Measurements from ENCODE around the gene CCND1. TPM values are rescaled to one million over a fixed set of nuclear protein-coding genes. Genes with fewer than 3 reads are reported as not detected.

Gene CCND1
- total and polyA plus RNA-seq, 4 experiments from 2014 or later, result 1.00 to 1.8 (median 1.6) TPM

DNA sequence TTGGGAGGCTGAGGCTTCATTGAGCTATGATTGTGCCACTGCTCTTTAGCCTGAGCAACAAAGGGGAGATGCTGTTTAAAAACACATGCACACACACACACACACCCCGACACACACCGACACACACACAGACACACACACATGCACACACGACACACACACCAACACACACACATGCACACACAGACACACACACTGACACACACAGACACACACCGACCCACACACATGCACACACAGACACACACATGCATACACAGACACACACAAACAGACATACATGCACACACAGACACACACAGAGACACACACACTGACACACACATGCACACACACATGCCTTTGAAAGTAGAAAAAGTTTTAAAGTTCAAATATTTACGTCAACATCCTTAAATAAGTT, 39.7 kb downstream of the CCND1 start:
- Histone ChIP-seq H3K9me3 (ENCODE audit: control insufficient read depth in 1 of 2, low read length in 2 of 2) (no peaks in the 10 kb centered on the region), H3K27me3 (ENCODE audit: insufficient read depth, low read length) (no peaks in the 10 kb centered on the region), H3K4me1 (ENCODE audit: insufficient read depth, low read length) (peaks cover 6% of the 10 kb centered on the region), H3K27ac (ENCODE audit: low read depth, low read length) (no peak overlapping the region), H3K36me3 (ENCODE audit: insufficient read depth, low read length) (no peaks in the 10 kb centered on the region), H3K4me3 (ENCODE audit: low read length in 2 of 2) (no peak overlapping the region)
- no peak overlapping the region for H3K4me3 Mint-ChIP-seq
- no peaks in the 10 kb centered on the region for H3K36me3 Mint-ChIP-seq
- POLR2A ChIA-PET (ENCODE audit: partially characterized antibody), result no interaction called here
- no peak overlapping the region for H3K27ac Mint-ChIP-seq
- intact Hi-C loops (cut with micrococcal nuclease), result no loop called here
- DNase-seq, result no peak
- peaks cover 2 to 4% (median 3%) of the 10 kb centered on the region in 4 donors for H3K4me1 Mint-ChIP-seq
- CTCF ChIA-PET (ENCODE audit: partially characterized antibody), result interaction anchor here (2.1 kb wide), 1 partner anchor 10 kb away, joined by 7 read pairs; no protein-coding TSS in a partner anchor
- H3K27me3 Mint-ChIP-seq, result peaks cover 0 to 1% of the 10 kb centered on the region in 2 donors
- H3K9me3 Mint-ChIP-seq, result no peaks in the 10 kb centered on the region

DNA sequence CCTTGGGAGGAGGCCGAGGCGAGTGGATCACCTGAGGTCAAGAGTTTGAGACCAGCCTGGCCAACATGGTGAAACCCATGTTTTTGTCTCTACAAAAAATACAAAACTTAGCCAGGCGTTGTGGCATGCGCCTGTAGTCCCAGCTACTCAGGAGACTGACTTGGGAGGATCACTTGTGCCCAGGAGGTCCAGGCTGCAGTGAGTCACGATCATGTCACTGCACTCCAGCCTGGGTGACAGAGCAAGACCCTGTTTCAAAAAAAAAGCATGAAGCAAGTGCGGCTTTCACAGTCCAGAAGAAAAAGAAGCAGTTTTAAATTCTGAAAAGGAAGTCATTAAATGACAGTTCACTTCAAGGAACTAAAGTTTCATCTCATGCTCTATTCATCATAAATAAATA, 41.3 kb downstream of the CCND1 start:
- POLR2A ChIA-PET (ENCODE audit: partially characterized antibody), result no interaction called here
- peak overlapping the region in 1 of 7 donors; percentile 47 for H3K27ac Mint-ChIP-seq

DNA sequence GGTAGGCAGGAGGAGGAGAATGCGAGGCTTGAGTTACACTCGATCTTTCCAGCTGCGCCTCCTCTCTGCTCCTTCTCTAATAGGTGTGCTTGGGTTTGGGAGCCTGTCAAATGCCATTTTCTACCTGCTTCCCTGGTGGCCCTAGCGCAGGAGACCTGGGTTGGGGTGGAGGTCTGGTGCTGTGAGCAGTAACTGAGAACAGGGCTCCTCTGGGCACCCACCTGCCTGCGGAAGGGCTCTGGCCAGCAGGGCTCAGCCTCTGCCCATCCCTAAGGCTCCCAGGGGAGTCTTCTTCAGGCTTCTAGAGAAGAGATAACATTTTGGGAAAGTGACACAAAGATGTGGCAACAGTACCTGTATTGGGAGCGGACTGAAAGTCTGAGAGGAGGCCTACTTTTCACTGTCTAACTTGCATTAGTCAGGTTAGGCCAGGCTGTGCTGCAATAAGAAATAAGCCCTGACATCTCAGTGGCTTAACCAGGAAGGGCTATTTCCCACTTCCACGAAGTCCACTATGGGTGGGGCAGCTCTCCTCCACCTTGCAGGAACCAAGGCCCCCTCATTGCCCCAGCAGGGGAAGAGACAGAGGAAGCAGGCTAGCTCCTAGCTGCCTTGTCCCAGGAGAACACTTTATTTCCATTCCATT, 41.8 kb downstream of the CCND1 start:
- no peaks in the 10 kb centered on the region for H3K36me3 ChIP-seq (ENCODE audit: insufficient read depth, low read length)
- H3K27ac ChIP-seq (ENCODE audit: low read depth, low read length), result no peak overlapping the region
- H3K4me3 ChIP-seq (ENCODE audit: low read length in 2 of 2), result no peak overlapping the region
- Mint-ChIP-seq H3K4me1 (peaks cover 2 to 7% (median 4%) of the 10 kb centered on the region in 4 donors), H3K27me3 (peaks cover 3% of the 10 kb centered on the region in 2 donors), H3K9me3 (no peaks in the 10 kb centered on the region), H3K4me3 (no peak overlapping the region), H3K27ac (no peak overlapping the region), H3K36me3 (no peaks in the 10 kb centered on the region)
- no peaks in the 10 kb centered on the region for H3K9me3 ChIP-seq (ENCODE audit: control insufficient read depth in 1 of 2, low read length in 2 of 2)
- ChIA-PET POLR2A (ENCODE audit: partially characterized antibody) (no interaction called here), CTCF (ENCODE audit: partially characterized antibody) (no interaction called here)
- no peak for DNase-seq
- H3K27me3 ChIP-seq (ENCODE audit: insufficient read depth, low read length), result no peaks in the 10 kb centered on the region
- peaks cover 7% of the 10 kb centered on the region for H3K4me1 ChIP-seq (ENCODE audit: insufficient read depth, low read length)
- intact Hi-C loops (cut with micrococcal nuclease), result no loop called here

More for the DNA sequence above, 41.3 kb downstream of the CCND1 start:
- H3K4me3 ChIP-seq (ENCODE audit: low read length in 2 of 2), result no peak overlapping the region
- CTCF ChIA-PET (ENCODE audit: partially characterized antibody), result no interaction called here
- Mint-ChIP-seq H3K27me3 (peaks cover 2 to 3% of the 10 kb centered on the region in 2 donors), H3K9me3 (no peaks in the 10 kb centered on the region), H3K4me1 (peaks cover 2 to 7% (median 4%) of the 10 kb centered on the region in 4 donors), H3K36me3 (no peaks in the 10 kb centered on the region), H3K4me3 (no peak overlapping the region)
- H3K27me3 ChIP-seq (ENCODE audit: insufficient read depth, low read length), result no peaks in the 10 kb centered on the region
- DNase-seq, result no peak
- no peak overlapping the region for H3K27ac ChIP-seq (ENCODE audit: low read depth, low read length)
- intact Hi-C loops (cut with micrococcal nuclease), result no loop called here
- H3K9me3 ChIP-seq (ENCODE audit: control insufficient read depth in 1 of 2, low read length in 2 of 2), result no peaks in the 10 kb centered on the region
- H3K36me3 ChIP-seq (ENCODE audit: insufficient read depth, low read length), result no peaks in the 10 kb centered on the region
- H3K4me1 ChIP-seq (ENCODE audit: insufficient read depth, low read length), result peaks cover 7% of the 10 kb centered on the region

DNA sequence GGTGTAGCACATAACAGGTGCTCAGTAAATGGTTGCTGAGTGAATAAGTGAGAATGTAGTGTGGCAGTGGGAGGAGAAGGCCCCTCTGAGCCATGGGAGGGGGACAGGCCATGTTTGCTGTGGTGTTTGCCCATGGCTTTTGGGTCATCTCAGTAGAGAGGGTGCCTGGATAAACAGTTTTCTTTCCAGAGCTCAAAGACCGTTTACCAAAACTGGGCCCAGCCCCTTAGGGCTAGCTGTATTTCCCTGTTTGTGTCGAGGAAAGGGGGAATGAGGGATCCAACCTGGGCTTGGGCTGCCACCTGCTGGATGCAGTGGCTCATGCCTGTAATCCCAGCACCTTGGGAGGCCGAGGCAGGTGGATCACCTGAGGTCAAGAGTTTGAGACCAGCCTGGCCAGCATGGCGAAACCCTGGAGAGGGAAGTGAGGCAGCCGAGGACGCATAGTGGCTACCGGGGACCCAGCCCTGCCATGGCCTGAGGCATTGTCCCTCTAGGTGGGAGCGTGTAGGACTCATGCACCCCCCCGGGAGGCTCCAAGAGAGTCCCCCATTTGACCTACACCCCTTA, 42.9 kb downstream of the CCND1 start:
- CTCF ChIA-PET (ENCODE audit: partially characterized antibody), result interaction anchor here (0.8 kb wide), 1 partner anchor 158 kb away, joined by 5 read pairs; no protein-coding TSS in a partner anchor
- Histone ChIP-seq H3K27me3 (ENCODE audit: insufficient read depth, low read length) (no peaks in the 10 kb centered on the region), H3K9me3 (ENCODE audit: control insufficient read depth in 1 of 2, low read length in 2 of 2) (no peaks in the 10 kb centered on the region), H3K4me3 (ENCODE audit: low read length in 2 of 2) (no peak overlapping the region), H3K27ac (ENCODE audit: low read depth, low read length) (no peak overlapping the region), H3K4me1 (ENCODE audit: insufficient read depth, low read length) (peaks cover 7% of the 10 kb centered on the region), H3K36me3 (ENCODE audit: insufficient read depth, low read length) (no peaks in the 10 kb centered on the region)
- H3K9me3 Mint-ChIP-seq, result no peaks in the 10 kb centered on the region
- H3K36me3 Mint-ChIP-seq, result no peaks in the 10 kb centered on the region
- peaks cover 2 to 7% (median 4%) of the 10 kb centered on the region in 4 donors for H3K4me1 Mint-ChIP-seq
- POLR2A ChIA-PET (ENCODE audit: partially characterized antibody), result no interaction called here
- H3K27ac Mint-ChIP-seq, result no peak overlapping the region
- intact Hi-C loops (cut with micrococcal nuclease), result no loop called here
- H3K4me3 Mint-ChIP-seq, result peak overlapping the region in 1 of 8 donors; percentile 2
- no peak for DNase-seq
- peaks cover 4 to 8% of the 10 kb centered on the region in 2 donors for H3K27me3 Mint-ChIP-seq

DNA sequence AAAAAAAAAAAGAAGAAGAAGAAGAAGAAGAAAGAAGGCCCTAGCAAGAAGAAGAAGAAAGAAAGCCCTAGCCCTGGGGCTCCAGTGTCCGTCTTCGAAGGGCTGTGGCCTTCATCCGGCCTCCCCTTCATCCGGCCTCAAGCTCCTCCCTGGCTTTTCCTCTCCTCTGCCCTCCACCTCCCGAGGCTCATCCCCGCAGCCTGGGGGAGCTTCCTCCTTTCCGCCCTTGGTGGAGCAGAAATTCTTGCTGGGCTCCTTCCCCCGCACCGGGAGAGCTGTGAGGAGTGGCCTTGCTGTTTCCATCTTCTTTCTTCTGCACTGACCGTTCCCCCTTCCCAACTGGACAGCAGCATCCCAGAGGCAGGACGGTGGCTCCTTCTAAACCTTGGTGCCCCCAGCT, 43.7 kb downstream of the CCND1 start:
- Mint-ChIP-seq H3K36me3 (no peaks in the 10 kb centered on the region), H3K9me3 (no peaks in the 10 kb centered on the region), H3K4me1 (peaks cover 2 to 7% (median 4%) of the 10 kb centered on the region in 4 donors), H3K27ac (no peak overlapping the region), H3K27me3 (peaks cover 7 to 9% of the 10 kb centered on the region in 2 donors), H3K4me3 (no peak overlapping the region)
- Histone ChIP-seq H3K27ac (ENCODE audit: low read depth, low read length) (no peak overlapping the region), H3K4me3 (ENCODE audit: low read length in 2 of 2) (no peak overlapping the region), H3K4me1 (ENCODE audit: insufficient read depth, low read length) (peaks cover 7% of the 10 kb centered on the region), H3K36me3 (ENCODE audit: insufficient read depth, low read length) (no peaks in the 10 kb centered on the region), H3K27me3 (ENCODE audit: insufficient read depth, low read length) (no peaks in the 10 kb centered on the region), H3K9me3 (ENCODE audit: control insufficient read depth in 1 of 2, low read length in 2 of 2) (no peaks in the 10 kb centered on the region)
- CTCF ChIA-PET (ENCODE audit: partially characterized antibody), result interaction anchor here (0.6 to 0.8 kb wide), 2 partner anchors 158 to 508 kb away, joined by 3 to 5 read pairs; no protein-coding TSS in a partner anchor
- intact Hi-C loops (cut with micrococcal nuclease), result loop anchor here (5.0 kb wide), 1 partner anchor 1073 kb away; no protein-coding TSS in a partner anchor
- no peak for DNase-seq
- POLR2A ChIA-PET (ENCODE audit: partially characterized antibody), result no interaction called here

DNA sequence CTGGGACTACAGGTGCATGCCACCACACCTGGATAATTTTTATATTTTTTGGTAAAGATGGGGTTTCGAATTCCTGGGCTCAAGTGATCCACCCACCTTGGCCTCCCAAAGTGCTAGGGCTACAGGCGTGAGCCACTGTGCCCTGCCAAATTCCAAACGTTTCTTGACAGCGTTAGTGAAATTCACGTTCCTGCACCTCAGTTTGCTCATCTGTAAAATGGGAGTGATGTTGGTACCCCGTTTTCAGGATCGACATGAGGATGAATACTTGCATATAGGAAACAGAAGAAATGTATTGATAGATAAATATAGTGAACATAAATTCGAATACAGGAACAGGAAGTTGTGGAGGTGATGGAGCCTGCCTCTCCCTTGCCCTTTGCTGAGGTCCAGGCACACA, 44.4 kb downstream of the CCND1 start:
- DNase-seq, result no peak
- H3K9me3 Mint-ChIP-seq, result no peaks in the 10 kb centered on the region
- H3K36me3 Mint-ChIP-seq, result no peaks in the 10 kb centered on the region
- H3K4me3 Mint-ChIP-seq, result peak overlapping the region; percentile 55 to 84 (median 70)
- no peaks in the 10 kb centered on the region for H3K36me3 ChIP-seq (ENCODE audit: insufficient read depth, low read length)
- peaks cover 7 to 11% of the 10 kb centered on the region in 2 donors for H3K27me3 Mint-ChIP-seq
- peak overlapping the region in 1 of 7 donors; percentile 77 for H3K27ac Mint-ChIP-seq
- intact Hi-C loops (cut with micrococcal nuclease), result loop anchor here (5.0 kb wide), 1 partner anchor 1072 kb away; no protein-coding TSS in a partner anchor
- H3K4me1 Mint-ChIP-seq, result peaks cover 2 to 7% (median 4%) of the 10 kb centered on the region in 4 donors
- H3K9me3 ChIP-seq (ENCODE audit: control insufficient read depth in 1 of 2, low read length in 2 of 2), result no peaks in the 10 kb centered on the region
- H3K4me1 ChIP-seq (ENCODE audit: insufficient read depth, low read length), result peaks cover 7% of the 10 kb centered on the region
- H3K27ac ChIP-seq (ENCODE audit: low read depth, low read length), result no peak overlapping the region
- POLR2A ChIA-PET (ENCODE audit: partially characterized antibody), result no interaction called here
- CTCF ChIA-PET (ENCODE audit: partially characterized antibody), result interaction anchor here (0.7 to 1.4 kb wide), 5 partner anchors 9 to 203 kb away, joined by 3 to 4 read pairs (median 3); no protein-coding TSS in a partner anchor
- H3K27me3 ChIP-seq (ENCODE audit: insufficient read depth, low read length), result no peaks in the 10 kb centered on the region
- H3K4me3 ChIP-seq (ENCODE audit: low read length in 2 of 2), result no peak overlapping the region

DNA sequence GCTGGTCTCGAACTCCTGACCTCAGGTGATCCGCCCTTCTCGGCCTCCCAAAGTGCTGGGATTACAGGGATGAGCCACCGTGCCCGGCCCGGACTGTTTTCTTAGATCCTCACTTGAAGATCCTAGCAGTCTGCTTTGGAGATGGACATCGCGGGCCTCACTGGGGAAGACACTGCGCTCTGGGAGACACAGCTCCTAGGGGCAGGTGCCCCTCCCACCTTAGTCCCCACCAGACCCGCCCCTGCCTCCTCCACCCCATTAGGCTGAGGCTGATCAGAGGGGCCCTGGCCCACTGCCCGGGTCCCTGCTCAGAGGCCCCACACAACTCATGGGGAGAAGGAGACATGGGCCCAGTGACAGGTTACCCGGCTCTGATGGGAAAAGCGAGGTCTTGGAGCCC, 45.5 kb downstream of the CCND1 start:
- H3K4me3 ChIP-seq (ENCODE audit: low read length in 2 of 2), result no peak overlapping the region
- H3K27ac ChIP-seq (ENCODE audit: low read depth, low read length), result no peak overlapping the region
- peaks cover 7% of the 10 kb centered on the region for H3K4me1 ChIP-seq (ENCODE audit: insufficient read depth, low read length)
- DNase-seq, result no peak
- H3K27ac Mint-ChIP-seq, result no peak overlapping the region
- ChIA-PET POLR2A (ENCODE audit: partially characterized antibody) (no interaction called here), CTCF (ENCODE audit: partially characterized antibody) (interaction anchor here (0.7 to 1.4 kb wide), 4 partner anchors 16 to 1084 kb away, joined by 3 to 4 read pairs (median 3); no protein-coding TSS in a partner anchor)
- H3K36me3 ChIP-seq (ENCODE audit: insufficient read depth, low read length), result no peaks in the 10 kb centered on the region
- no peaks in the 10 kb centered on the region for H3K36me3 Mint-ChIP-seq
- intact Hi-C loops (cut with micrococcal nuclease), result loop anchor here (2.0 to 5.0 kb wide), 2 partner anchors 504 to 1071 kb away; no protein-coding TSS in a partner anchor
- H3K9me3 Mint-ChIP-seq, result peaks cover 0 to 3% (median 0%) of the 10 kb centered on the region in 8 donors
- H3K27me3 ChIP-seq (ENCODE audit: insufficient read depth, low read length), result no peaks in the 10 kb centered on the region
- H3K4me3 Mint-ChIP-seq, result peak overlapping the region in 1 of 8 donors; percentile 39
- H3K4me1 Mint-ChIP-seq, result peaks cover 2 to 7% (median 4%) of the 10 kb centered on the region in 4 donors
- H3K9me3 ChIP-seq (ENCODE audit: control insufficient read depth in 1 of 2, low read length in 2 of 2), result no peaks in the 10 kb centered on the region
- peaks cover 12 to 16% of the 10 kb centered on the region in 2 donors for H3K27me3 Mint-ChIP-seq

Data from CD4-positive, alpha-beta memory T cell (primary cell).